Activated CD4-positive, alpha-beta T cell treated with anti-CD3 and anti-CD28 coated beads, Interleukin-2, amount 10 ng/mL, durations not matched to agents 24 days and 14 days (primary cell): Measurements from ENCODE around the gene SLF2. TPM values are rescaled to one million over a fixed set of nuclear protein-coding genes. Genes with fewer than 3 reads are reported as not detected.

ENCODE experiments used
- DNase-seq: peaks from one replicate; pipeline ENCODE4 v3.0.0; 2022
- H3K27ac Mint-ChIP-seq: one replicate; pipeline ENCODE4 v1.8.0; 2022; ENCODE audit warnings: mild to moderate bottlenecking, mixed read lengths
- H3K27me3 Mint-ChIP-seq: one replicate; pipeline ENCODE4 v1.8.0; 2022; ENCODE audit warnings: mixed read lengths
- H3K36me3 Mint-ChIP-seq: one replicate; pipeline ENCODE4 v1.8.0; 2022; ENCODE audit warnings: low read depth, mild to moderate bottlenecking, mixed read lengths
- H3K4me1 Mint-ChIP-seq: one replicate; pipeline ENCODE4 v1.8.0; 2021; ENCODE audit warnings: mixed read lengths
- H3K4me3 Mint-ChIP-seq: one replicate; pipeline ENCODE4 v1.8.0; 2022; ENCODE audit warnings: mild to moderate bottlenecking, moderate library complexity, mixed read lengths
- H3K9me3 Mint-ChIP-seq: one replicate; pipeline ENCODE4 v1.8.0; 2021; ENCODE audit warnings: mixed read lengths
- intact Hi-C: fragments of 100-400 bp; cut with micrococcal nuclease; formaldehyde crosslinking; loops from one replicate; pipeline ENCODE4 v1.15.1; 2023
- total RNA-seq: library from RNA; stranded (reverse); gene quantifications from 2 replicates; pipeline ENCODE4 v1.2.3, GENCODE V29; 2022

The SLF2 gene
- total RNA-seq, 1 donor from 2014 or later: 35.3 TPM

DNA sequence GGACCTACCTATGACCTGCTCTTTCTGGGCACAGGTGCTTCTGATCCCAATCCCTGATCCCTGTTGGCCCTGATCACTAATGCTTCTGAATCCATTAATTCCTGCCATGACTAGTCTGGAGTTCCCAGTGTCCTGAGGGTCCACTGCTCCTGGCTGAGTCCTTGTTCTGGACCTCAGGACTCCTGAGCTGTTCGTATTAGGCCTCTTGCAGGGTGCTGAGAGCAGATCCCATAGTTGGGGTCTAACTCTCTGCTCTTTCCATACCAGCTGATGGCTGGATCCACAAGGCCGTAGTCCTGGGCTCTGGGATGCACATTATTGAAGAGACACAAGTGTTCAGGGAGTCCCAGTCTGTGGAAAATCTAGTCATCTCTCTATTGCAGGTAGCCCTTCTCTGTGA, 67.5 kb downstream of the SLF2 start:
- H3K9me3 Mint-ChIP-seq: no peaks in the 10 kb centered on the region
- H3K27ac Mint-ChIP-seq: no peak overlapping the region
- peaks cover 4% of the 10 kb centered on the region for H3K4me1 Mint-ChIP-seq
- H3K27me3 Mint-ChIP-seq: no peaks in the 10 kb centered on the region
- intact Hi-C loops: no loop called here
- H3K4me3 Mint-ChIP-seq: no peak overlapping the region
- peaks cover 4% of the 10 kb centered on the region for H3K36me3 Mint-ChIP-seq
- no peak for DNase-seq

DNA sequence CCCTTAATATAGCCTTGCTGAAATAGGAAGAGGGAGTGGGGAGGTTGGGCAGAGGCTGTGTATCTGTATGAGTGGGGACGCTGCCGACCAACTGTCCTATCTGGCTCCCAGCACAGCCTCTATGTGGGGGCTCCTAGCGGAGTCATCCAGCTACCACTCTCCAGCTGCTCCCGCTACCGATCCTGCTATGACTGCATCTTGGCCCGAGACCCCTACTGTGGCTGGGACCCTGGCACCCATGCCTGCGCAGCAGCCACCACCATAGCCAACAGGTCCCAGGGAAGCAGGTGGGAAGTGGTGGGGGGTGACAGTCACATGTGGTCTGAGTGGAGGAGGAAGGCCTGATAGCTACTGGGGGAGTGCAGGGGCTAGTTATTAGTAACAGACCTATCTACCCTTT, 67.9 kb downstream of the SLF2 start:
- DNase-seq: no peak
- H3K27ac Mint-ChIP-seq: no peak overlapping the region
- no peaks in the 10 kb centered on the region for H3K9me3 Mint-ChIP-seq
- H3K36me3 Mint-ChIP-seq: peaks cover 4% of the 10 kb centered on the region
- no peak overlapping the region for H3K4me3 Mint-ChIP-seq
- no peaks in the 10 kb centered on the region for H3K27me3 Mint-ChIP-seq
- intact Hi-C loops: no loop called here
- peaks cover 7% of the 10 kb centered on the region for H3K4me1 Mint-ChIP-seq

DNA sequence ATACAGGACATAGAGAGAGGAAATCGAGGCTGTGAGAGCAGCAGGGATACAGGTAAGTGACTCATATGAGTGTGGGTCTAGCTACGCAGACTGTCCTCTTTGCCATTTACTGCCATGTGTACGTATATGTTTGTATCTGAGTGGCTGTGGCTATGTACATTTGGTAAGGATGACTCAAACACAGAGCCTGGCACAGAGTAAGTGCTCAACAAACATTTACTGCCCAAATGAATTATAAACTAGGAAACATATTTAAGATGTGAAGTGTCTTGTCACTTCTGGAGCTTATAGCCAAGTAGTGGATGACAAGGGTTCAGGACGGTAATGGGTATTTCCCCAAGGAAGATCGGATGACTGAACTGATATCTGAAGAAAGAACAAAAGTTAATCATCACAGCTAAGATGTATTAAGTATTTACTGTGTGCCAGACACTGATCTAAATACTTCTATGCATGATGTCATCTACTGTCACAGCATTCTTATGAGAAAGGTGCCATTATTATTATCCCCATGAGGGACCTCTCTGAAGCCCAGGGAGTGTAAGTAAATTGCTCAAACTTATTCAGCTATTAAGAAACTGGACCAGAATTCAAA, 68.5 kb downstream of the SLF2 start:
- no peak overlapping the region for H3K27ac Mint-ChIP-seq
- no peaks in the 10 kb centered on the region for H3K9me3 Mint-ChIP-seq
- H3K4me3 Mint-ChIP-seq: no peak overlapping the region
- peaks cover 4% of the 10 kb centered on the region for H3K36me3 Mint-ChIP-seq
- no peak for DNase-seq
- intact Hi-C loops: no loop called here
- peaks cover 11% of the 10 kb centered on the region for H3K4me1 Mint-ChIP-seq
- H3K27me3 Mint-ChIP-seq: no peaks in the 10 kb centered on the region

DNA sequence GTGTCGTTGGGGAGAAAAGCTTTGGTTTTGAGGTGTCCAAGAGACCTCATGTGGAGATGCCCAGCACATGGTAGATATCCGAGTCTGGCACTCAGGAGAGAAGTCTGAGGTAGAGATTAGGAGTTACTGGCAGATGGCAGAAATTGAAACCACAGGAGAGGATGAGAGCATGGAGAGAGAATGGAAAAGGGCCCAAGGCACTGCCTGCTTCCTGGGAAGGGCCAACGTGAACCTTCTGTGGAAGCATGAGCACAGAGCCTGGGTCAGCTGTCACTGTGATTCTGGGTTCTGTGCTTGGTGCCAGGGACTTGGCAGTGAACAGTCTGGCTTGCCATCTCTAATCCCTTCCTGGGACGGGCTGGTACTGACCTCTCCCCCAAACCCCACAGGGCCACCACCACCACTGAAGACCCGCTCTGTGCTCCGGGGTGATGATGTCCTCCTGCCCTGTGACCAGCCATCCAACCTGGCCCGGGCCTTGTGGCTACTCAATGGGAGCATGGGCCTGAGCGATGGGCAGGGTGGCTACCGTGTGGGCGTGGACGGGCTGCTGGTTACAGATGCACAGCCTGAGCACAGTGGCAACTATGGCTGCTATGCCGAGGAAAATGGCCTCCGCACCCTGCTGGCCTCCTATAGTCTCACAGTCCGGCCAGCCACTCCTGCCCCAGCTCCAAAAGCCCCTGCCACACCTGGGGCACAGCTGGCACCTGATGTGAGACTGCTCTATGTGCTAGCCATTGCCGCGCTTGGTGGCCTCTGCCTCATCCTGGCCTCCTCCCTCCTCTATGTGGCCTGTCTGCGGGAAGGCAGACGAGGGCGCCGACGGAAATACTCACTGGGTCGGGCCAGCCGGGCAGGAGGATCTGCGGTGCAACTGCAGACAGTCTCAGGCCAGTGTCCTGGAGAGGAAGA, 70.4 kb downstream of the SLF2 start:
- Mint-ChIP-seq H3K4me3 (no peak overlapping the region), H3K36me3 (peaks cover 11% of the 10 kb centered on the region), H3K9me3 (no peaks in the 10 kb centered on the region), H3K4me1 (peaks cover 19% of the 10 kb centered on the region), H3K27ac (no peak overlapping the region), H3K27me3 (no peaks in the 10 kb centered on the region)
- intact Hi-C loops: no loop called here
- DNase-seq: no peak

GRCh38 chr10:100983868-100984671, 71.3 kb downstream of the SLF2 start:
- no peak for DNase-seq
- Mint-ChIP-seq H3K27me3 (no peaks in the 10 kb centered on the region), H3K27ac (no peak overlapping the region), H3K4me1 (peaks cover 19% of the 10 kb centered on the region), H3K36me3 (peaks cover 11% of the 10 kb centered on the region), H3K4me3 (no peak overlapping the region), H3K9me3 (no peaks in the 10 kb centered on the region)
- intact Hi-C loops: no loop called here

DNA sequence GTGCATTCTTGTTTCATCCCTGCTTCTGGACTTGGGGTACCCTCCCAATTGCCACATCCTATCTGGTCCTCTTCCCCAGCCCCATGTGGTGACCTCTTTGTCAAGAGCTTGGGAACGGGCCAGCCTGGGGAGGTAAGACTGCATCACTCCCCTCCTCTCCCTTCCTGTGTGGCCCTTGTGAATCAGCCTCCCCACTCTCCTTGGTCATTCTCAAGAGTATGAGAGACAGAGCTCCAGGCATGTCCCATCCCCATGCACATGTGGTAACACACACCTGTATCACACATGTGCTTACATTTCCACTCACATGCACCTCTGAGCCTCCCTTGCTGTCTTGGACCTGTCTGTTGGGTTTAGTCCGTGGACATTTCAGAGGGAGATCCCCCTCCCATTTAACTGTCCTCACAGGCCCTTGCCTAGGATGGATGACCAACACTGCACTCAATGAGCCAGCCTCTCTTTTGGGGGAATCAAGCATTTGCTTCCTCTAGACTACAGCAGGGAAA, 72.0 kb downstream of the SLF2 start:
- H3K27me3 Mint-ChIP-seq: no peaks in the 10 kb centered on the region
- intact Hi-C loops: no loop called here
- DNase-seq: no peak
- no peak overlapping the region for H3K4me3 Mint-ChIP-seq
- no peaks in the 10 kb centered on the region for H3K9me3 Mint-ChIP-seq
- no peak overlapping the region for H3K27ac Mint-ChIP-seq
- peaks cover 18% of the 10 kb centered on the region for H3K36me3 Mint-ChIP-seq
- peaks cover 21% of the 10 kb centered on the region for H3K4me1 Mint-ChIP-seq

GRCh38 chr10:100985336-100985735, 72.6 kb downstream of the SLF2 start:
- H3K27ac Mint-ChIP-seq: no peak overlapping the region
- no peak for DNase-seq
- H3K27me3 Mint-ChIP-seq: no peaks in the 10 kb centered on the region
- H3K4me1 Mint-ChIP-seq: peaks cover 22% of the 10 kb centered on the region
- intact Hi-C loops: no loop called here
- H3K36me3 Mint-ChIP-seq: peaks cover 21% of the 10 kb centered on the region
- H3K4me3 Mint-ChIP-seq: peak overlapping the region; percentile 38
- no peaks in the 10 kb centered on the region for H3K9me3 Mint-ChIP-seq

- Mint-ChIP-seq H3K27ac (peak overlapping the region; percentile 85), H3K4me3 (peak overlapping the region; percentile 95), H3K4me1 (peaks cover 27% of the 10 kb centered on the region), H3K36me3 (peaks cover 33% of the 10 kb centered on the region), H3K27me3 (no peaks in the 10 kb centered on the region), H3K9me3 (no peaks in the 10 kb centered on the region)
- intact Hi-C loops: loop anchor here (2.0 kb wide), 1 partner anchor 74 kb away; the partner anchor contains the start of gene SLF2
- no peak for DNase-seq
Observed at GRCh38 chr10:100986623-100986951, 73.8 kb downstream of the SLF2 start.

GRCh38 chr10:100986952-100987684, 74.4 kb downstream of the SLF2 start, which contains the start of the genes MRPL43 and TWNK:
Gene MRPL43 (minus strand): TSS chr10:100987497. CDS start chr10:100987443, 54 bp downstream.
Gene TWNK (plus strand): TSS chr10:100987543. CDS start chr10:100988211, 668 bp downstream.
- peak within 1 kb of the TSS; percentile 85 for H3K27ac Mint-ChIP-seq
- no peaks in the 10 kb centered on the region for H3K9me3 Mint-ChIP-seq
- peaks cover 33% of the 10 kb centered on the region for H3K36me3 Mint-ChIP-seq
- H3K27me3 Mint-ChIP-seq: no peaks in the 10 kb centered on the region
- H3K4me1 Mint-ChIP-seq: peaks cover 27% of the 10 kb centered on the region
- intact Hi-C loops: loop anchor here (1.0 to 2.0 kb wide), 2 partner anchors 10 to 74 kb away; partner anchors contain the start of gene SLF2
- H3K4me3 Mint-ChIP-seq: peak within 1 kb of the TSS; percentile 95
- DNase-seq: peak; percentile 96

DNA sequence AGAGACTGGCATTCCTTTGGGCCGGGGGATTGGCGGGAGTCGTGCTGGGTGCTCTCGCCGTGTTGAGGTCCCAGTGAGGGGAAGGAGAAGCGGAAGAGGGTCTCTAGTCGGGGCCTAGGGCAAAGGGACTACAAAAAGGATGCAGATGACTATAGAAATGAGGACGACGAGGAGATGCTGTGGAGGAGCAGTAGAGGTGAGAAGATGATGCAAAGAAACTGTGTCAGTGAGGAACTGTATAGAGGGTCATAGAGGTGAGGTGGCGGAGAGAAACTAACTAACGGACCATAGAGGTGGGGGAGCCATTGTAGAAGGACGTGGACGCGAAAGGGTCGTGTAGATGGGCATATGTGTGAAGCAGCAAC, 74.9 kb downstream of the SLF2 start:
- no peak for DNase-seq
- intact Hi-C loops: loop anchor here (1.0 to 2.0 kb wide), 2 partner anchors 10 to 75 kb away; partner anchors contain the start of gene SLF2
- H3K27me3 Mint-ChIP-seq: no peaks in the 10 kb centered on the region
- peaks cover 36% of the 10 kb centered on the region for H3K36me3 Mint-ChIP-seq
- H3K27ac Mint-ChIP-seq: peak overlapping the region; percentile 85
- no peaks in the 10 kb centered on the region for H3K9me3 Mint-ChIP-seq
- peak overlapping the region; percentile 95 for H3K4me3 Mint-ChIP-seq
- peaks cover 27% of the 10 kb centered on the region for H3K4me1 Mint-ChIP-seq

DNA sequence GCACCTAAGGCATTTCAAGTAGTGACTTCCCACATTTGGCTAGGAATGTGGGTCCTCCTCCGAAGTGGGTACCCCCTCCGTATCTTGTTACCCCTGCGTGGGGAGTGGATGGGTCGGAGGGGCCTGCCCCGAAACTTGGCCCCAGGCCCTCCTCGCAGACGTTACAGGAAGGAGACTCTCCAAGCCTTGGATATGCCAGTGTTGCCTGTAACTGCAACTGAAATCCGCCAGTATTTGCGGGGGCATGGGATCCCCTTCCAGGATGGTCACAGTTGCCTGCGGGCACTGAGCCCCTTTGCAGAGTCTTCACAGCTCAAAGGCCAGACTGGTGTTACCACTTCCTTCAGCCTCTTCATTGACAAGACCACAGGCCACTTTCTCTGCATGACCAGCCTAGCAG, 75.4 kb downstream of the SLF2 start:
- Mint-ChIP-seq H3K27ac (peak overlapping the region; percentile 85), H3K36me3 (peaks cover 37% of the 10 kb centered on the region), H3K9me3 (no peaks in the 10 kb centered on the region), H3K4me3 (peak overlapping the region; percentile 95), H3K4me1 (peaks cover 27% of the 10 kb centered on the region), H3K27me3 (no peaks in the 10 kb centered on the region)
- DNase-seq: no peak
- intact Hi-C loops: no loop called here

DNA sequence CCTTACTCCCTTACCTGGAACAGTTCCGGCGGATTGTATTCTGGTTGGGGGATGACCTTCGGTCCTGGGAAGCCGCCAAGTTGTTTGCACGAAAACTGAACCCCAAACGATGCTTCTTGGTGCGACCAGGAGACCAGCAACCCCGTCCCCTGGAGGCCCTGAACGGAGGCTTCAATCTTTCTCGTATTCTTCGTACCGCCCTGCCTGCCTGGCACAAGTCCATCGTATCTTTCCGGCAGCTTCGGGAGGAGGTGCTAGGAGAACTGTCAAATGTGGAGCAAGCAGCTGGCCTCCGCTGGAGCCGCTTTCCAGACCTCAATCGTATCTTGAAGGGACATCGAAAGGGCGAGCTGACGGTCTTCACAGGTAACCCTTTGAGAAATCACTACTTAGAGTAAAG, 76.3 kb downstream of the SLF2 start:
- Mint-ChIP-seq H3K9me3 (no peaks in the 10 kb centered on the region), H3K4me1 (peaks cover 27% of the 10 kb centered on the region), H3K27me3 (no peaks in the 10 kb centered on the region), H3K27ac (no peak overlapping the region), H3K36me3 (peaks cover 45% of the 10 kb centered on the region), H3K4me3 (peak overlapping the region; percentile 95)
- intact Hi-C loops: no loop called here
- no peak for DNase-seq
